HG03460 (cell line): ENCODE data around the gene YY1.
"Not testable (repeated sequence)": the region's sequence is repeated elsewhere in the genome, so short reads cannot be mapped to it uniquely, and the experiment has no call there.

ENCODE experiments used
- ATAC-seq: cut with Tn5 transposase; IDR thresholded peaks from one replicate; pipeline ENCODE4 v1.9.1; 2021; ENCODE audit not compliant: unreplicated experiment

The YY1 gene

GRCh38 chr14:100213956-100214769 is 24.8 kb upstream of the YY1 start:
- ATAC-seq = peak; percentile 94

- no peak for ATAC-seq
Measured at GRCh38 chr14:100214770-100215083, 24.2 kb upstream of the YY1 start.

GRCh38 chr14:100215330-100215885 is 23.5 kb upstream of the YY1 start:
- no peak for ATAC-seq

- ATAC-seq = no peak
Measured at GRCh38 chr14:100219126-100219785, 19.7 kb upstream of the YY1 start.

GRCh38 chr14:100221533-100222223 is 17.3 kb upstream of the YY1 start:
- peak; percentile 89 for ATAC-seq

- ATAC-seq = peak; percentile 35
Measured at GRCh38 chr14:100222224-100223093, 16.5 kb upstream of the YY1 start.

GRCh38 chr14:100223332-100224201 is 15.4 kb upstream of the YY1 start:
- no peak for ATAC-seq

GRCh38 chr14:100224229-100224866 is 14.6 kb upstream of the YY1 start:
- no peak for ATAC-seq

- no peak for ATAC-seq
Measured at GRCh38 chr14:100225169-100225568, 13.8 kb upstream of the YY1 start.

- no peak for ATAC-seq
Measured at GRCh38 chr14:100230361-100230760, 8.6 kb upstream of the YY1 start.

GRCh38 chr14:100234511-100234910 is 4.4 kb upstream of the YY1 start:
- no peak for ATAC-seq

- ATAC-seq = not testable (repeated sequence)
Measured at GRCh38 chr14:100236271-100236818, 2.6 kb upstream of the YY1 start.

- no peak for ATAC-seq
Measured at GRCh38 chr14:100236881-100237280, 2.1 kb upstream of the YY1 start.

GRCh38 chr14:100237735-100238418 is 1.1 kb upstream of the YY1 start:
- peak; percentile 28 for ATAC-seq

- ATAC-seq = no peak
Measured at GRCh38 chr14:100239211-100239839, 381 bp downstream of the YY1 start.

GRCh38 chr14:100239840-100240667 is 1.1 kb downstream of the YY1 start:
- peak; percentile 31 for ATAC-seq

- ATAC-seq = no peak
Measured at GRCh38 chr14:100240668-100241032, 1.7 kb downstream of the YY1 start.
